Cardiac fibroblast (primary cell): ENCODE data around the gene STX12.
"Not testable (repeated sequence)": the region's sequence is repeated elsewhere in the genome, so short reads cannot be mapped to it uniquely, and the experiment has no call there.

ENCODE experiments used
- DNase-seq, 2 donors: peaks; one replicate each; pipeline versions ENCODE4 v3.0.0 to v3.0.0-alpha.2; 2010; ENCODE audit warnings: low read depth in 2 of 2
- H3K4me3 ChIP-seq, 2 donors: replicated peaks in 1 of 2; 1 replicate in 1 of 2; 2 replicates in 1 of 2; pipeline ENCODE4 v1.5.1; 2011; ENCODE audit warnings: low read depth in 2 of 2, low read length in 2 of 2, mild to moderate bottlenecking in 2 of 2, moderate library complexity in 1 of 2
- TF ChIP-seq, protein P1 (sequence below): IDR thresholded peaks from one replicate; pipeline ENCODE4 v1.5.1; 2011; ENCODE audit warnings: low read depth, mild to moderate bottlenecking, low read length, inconsistent platforms

STX12 gene

GRCh38 chr1:27849951-27850350, 76.9 kb downstream of the STX12 start:
- H3K4me3 ChIP-seq: no peak overlapping the region
- TF ChIP-seq, protein P1, sequence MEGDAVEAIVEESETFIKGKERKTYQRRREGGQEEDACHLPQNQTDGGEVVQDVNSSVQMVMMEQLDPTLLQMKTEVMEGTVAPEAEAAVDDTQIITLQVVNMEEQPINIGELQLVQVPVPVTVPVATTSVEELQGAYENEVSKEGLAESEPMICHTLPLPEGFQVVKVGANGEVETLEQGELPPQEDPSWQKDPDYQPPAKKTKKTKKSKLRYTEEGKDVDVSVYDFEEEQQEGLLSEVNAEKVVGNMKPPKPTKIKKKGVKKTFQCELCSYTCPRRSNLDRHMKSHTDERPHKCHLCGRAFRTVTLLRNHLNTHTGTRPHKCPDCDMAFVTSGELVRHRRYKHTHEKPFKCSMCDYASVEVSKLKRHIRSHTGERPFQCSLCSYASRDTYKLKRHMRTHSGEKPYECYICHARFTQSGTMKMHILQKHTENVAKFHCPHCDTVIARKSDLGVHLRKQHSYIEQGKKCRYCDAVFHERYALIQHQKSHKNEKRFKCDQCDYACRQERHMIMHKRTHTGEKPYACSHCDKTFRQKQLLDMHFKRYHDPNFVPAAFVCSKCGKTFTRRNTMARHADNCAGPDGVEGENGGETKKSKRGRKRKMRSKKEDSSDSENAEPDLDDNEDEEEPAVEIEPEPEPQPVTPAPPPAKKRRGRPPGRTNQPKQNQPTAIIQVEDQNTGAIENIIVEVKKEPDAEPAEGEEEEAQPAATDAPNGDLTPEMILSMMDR: no peak
- DNase-seq: no peak

GRCh38 chr1:27855085-27855484, 82.1 kb downstream of the STX12 start:
- H3K4me3 ChIP-seq: no peak overlapping the region
- TF ChIP-seq, protein P1: no peak
- DNase-seq: no peak

DNA sequence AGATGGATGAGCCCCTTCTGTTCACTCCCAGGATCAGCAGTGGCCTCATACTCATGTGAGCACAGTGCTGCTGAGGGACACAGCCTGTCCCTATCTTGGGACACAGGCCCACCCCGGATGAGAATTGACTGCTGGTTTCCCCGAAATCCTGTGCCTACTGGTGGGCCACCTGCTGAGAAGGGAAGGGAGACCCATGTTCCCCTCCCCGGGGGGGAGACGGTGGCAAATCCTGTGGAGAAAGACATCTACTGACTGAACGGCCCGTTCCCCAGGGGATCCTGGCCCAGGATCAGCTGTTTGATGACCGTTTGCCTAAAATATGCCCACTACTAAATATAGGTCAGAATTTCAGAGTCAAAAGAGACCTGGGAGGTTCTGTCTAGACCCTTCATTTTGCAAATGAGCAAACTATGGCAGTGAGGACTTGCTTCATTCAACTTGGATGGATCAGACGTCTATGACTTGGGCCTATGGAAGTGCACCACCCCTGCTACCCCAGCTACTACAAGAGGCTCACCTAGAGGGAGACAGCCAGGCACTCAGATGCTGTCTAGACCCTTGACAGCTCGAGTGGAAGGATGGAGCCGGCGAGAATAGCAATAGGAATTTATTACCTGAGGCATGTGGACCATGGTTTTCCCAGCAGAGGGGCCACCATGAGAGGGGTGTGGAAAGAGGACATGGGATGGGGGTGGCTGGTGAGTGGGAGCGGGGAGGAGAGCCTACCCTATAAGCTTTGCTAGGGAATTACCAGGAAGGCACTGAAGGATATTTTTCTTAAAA, 83.7 kb downstream of the STX12 start:
- TF ChIP-seq, protein P1: no peak
- no peak for DNase-seq
- H3K4me3 ChIP-seq: no peak overlapping the region

DNA sequence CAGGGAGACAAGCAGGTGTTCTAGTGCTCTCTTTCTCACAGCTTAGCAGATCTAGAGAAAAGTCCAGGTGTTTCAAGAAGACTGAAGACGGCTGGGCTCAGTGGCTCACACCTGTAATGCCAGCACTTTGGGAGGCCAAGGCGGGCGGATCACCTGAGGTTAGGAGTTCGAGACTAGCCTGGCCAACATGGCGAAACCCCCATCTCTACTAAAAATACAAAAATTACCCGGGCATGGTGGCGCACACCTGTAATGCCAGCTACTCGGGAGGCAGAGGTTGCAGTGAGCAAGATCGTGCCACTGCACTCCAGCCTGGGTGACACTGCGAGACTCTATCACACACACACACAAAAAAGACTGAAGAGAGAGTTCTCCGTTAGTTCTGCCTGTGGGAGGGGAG, 84.5 kb downstream of the STX12 start:
- H3K4me3 ChIP-seq, DNase-seq: not testable (repeated sequence)

- TF ChIP-seq, protein P1: peak; percentile 98
- peak overlapping the region in 1 of 2 donors; percentile 26 for H3K4me3 ChIP-seq
- peak; percentile 90 to 91 for DNase-seq
Observed at GRCh38 chr1:27858072-27858948, 85.3 kb downstream of the STX12 start.

DNA sequence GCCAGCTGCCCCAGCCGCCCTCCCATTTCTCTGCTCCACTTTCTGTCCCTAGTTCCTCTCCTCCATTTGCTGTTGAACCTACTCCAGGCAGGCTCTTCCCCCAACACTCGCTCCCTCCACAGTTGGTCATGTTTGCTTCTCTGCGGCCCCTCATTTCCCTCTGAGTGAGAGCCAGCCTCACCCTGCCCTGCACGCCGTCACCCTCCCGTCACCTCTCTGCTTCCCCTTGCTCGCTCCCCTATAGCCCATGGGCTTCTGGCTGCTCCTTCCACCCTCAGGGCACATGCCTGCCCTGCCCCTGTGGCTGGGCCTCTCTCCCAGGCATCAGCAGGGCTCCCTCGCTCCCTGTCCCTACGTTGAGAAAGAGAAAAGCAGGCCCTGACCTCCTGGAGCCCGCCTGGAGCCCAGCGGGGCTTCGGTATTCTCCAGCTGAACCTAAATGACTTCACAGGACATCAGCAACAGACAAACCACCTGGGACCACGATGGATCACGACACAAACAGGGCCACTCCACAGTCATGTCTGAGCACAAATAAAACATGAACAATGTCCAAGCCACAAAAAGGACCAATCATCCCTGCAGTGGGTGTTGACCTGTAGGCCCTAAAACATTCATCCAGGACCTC, 86.0 kb downstream of the STX12 start:
- DNase-seq: no peak
- no peak overlapping the region for H3K4me3 ChIP-seq
- TF ChIP-seq, protein P1: no peak

DNA sequence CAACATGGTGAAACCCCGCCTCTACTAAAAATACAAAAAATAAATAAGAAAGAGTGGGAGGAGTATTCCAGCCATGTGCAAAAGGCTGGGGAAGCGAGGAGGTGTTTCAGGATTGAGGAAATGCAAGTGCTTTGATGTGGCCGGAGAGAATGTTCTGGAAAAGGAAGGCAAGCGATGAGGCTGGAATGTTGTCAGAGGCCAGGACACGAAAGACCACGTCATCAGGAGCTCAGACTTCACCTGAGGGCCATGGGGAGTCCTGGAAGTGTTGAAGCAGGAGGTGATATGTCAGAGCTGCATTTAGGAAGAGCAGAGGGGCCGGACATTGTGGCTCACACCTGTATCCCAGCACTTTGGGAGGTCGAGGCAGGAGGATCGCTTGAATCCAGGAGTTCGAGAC, 88.4 kb downstream of the STX12 start:
- no peak overlapping the region for H3K4me3 ChIP-seq
- DNase-seq: no peak
- TF ChIP-seq, protein P1: no peak
